ENCODE results near the gene ITGA11.
A peak's percentile ranks its signal among the peaks of the same experiment; 100 is the strongest.

Gene ITGA11

DNA sequence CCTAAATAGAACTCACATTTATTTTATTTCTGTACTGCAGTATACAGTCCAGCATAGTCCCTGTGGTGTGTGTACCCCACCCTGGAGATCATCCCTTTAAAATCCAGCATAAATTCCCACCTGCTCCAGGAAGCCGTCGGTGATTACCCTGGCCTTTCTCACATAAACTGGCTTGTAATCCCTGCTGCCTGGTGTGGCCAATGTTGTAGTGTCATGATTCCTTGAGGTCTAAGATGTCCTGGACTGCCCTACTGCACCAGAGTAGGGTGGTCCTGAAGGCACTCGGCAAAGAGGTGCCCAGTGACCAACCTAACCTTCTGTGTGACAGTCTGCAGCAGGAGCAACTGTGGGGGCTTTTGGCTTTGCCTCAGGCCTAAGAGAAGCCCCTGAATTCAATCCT, 58.9 kb downstream of the ITGA11 start:
- no peak for DNase-seq (ENCODE audit: low spot score)

DNA sequence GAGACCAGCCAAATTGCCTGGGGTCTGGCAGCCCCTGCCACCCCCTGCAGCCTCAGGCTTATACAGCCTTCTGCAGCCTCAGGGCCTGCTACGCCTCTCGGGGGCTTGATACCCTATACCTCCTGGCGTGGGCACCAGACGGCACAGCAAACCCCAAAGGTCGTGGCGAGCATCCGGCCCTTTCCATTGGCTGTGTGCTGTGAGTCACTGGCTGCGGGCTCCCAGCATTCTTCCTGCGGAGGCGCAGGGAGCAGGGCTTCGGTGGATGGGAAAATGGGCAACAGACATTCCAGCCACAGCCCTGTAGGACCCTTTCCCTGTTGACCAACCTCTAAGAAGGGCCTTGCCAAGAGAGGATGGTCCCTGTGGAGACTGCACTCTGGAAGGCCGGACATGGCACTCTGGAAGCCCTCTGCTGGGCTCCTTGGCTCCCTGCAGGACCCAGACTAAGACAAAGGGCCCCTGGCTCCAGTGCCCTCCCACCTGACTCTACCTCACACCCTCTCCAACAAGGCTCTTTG, 59.6 kb downstream of the ITGA11 start:
- DNase-seq (ENCODE audit: low spot score): no peak

DNA sequence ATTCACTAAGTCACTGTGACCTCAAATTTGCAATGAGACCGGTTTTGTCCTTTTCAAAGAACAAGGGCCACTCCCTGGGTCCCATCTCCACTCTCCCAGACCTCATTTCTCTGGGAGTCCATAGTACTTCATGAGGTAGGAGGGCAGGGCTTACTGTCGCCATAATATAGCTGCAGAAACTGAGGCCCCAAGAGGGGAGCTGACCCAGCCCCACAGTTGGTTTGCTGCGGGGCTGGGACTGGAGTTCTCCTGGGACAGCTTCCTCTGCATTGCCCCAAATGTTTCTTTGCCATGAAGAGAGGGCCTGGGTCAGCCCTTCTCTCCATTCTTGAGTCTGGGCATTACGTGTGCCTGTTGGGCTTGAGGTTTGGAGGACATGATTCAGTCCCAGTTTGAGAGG, 60.1 kb downstream of the ITGA11 start:
- DNase-seq (ENCODE audit: low spot score): no peak

DNA sequence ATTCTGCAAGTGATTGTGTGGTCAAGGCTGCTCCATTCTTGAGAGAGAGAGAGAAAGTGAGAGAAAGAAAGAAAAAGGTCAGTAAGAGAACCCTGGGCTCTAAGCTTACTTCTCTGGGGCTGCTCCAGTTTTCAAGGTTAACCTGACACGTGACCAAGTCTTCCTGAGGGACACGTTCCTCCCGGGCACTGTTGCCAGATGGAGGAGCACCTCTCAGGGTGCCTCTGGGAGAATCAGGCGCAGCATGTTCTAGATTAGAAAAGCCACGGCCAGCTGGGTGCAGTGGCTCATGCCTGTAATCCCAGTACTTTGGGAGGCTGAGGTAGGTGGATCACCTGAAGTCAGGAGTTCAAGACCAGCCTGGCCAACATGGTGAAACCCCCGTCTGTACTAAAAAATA, 60.8 kb downstream of the ITGA11 start:
- no peak for DNase-seq (ENCODE audit: low spot score)

DNA sequence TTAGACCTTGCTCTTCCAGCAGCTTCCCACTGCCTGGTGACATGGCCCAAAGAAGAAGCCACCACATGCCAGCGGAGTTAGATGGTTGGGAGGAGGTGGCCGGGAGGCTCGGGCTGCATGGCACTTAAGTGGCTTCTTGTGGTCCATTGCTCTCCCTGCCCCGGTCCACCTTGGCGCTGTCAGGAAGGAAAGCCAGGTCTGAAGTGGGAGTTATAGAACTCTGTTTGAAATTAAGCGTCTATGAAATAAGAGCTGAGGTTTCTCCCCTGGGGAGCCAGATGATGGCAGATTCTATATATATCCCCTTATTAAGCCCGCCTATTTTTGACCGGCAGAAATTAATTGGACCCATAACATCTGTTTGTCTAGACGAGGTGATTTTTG, 61.2 kb downstream of the ITGA11 start:
- DNase-seq (ENCODE audit: low spot score): no peak

DNA sequence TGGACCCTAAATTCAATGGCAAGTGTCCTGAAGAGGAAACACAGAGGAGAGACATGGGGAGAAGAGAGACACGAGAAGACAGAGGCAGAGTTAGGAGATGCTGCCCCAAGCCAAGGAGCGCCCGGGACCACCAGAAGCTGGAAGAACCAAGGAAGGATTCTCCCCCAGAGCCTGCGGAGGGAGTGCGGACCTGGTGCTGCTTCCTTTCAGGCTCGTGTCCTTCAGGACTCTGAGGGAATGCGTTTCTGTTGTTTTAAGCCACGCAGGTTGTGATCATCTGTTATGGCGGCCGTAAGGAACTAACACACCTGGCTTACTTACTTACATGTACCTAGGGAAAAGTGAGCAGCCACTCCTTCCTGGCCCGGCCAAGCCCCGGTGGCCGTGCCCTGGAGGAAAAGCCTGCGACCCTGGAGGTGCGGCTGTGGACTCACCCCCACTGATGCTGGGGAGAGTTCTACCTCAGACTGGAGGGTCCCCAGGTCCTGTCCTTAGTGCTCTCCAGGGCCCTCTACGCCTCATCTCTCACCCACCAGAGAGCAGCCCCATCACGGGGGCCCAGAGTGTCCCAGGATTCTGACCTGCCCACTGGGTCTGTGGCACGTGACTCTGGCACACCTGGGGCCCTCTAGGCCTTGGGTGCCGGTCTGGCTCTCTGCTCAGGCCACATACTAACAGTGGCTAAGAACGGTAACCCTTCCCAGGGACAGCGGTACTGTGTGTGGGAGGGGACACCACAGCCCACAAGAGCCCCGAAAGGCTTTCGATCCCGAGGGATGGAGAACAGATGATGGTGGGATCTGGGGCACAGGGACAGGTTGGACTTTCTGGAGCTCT, 61.8 kb downstream of the ITGA11 start:
- DNase-seq (ENCODE audit: low spot score): no peak

DNA sequence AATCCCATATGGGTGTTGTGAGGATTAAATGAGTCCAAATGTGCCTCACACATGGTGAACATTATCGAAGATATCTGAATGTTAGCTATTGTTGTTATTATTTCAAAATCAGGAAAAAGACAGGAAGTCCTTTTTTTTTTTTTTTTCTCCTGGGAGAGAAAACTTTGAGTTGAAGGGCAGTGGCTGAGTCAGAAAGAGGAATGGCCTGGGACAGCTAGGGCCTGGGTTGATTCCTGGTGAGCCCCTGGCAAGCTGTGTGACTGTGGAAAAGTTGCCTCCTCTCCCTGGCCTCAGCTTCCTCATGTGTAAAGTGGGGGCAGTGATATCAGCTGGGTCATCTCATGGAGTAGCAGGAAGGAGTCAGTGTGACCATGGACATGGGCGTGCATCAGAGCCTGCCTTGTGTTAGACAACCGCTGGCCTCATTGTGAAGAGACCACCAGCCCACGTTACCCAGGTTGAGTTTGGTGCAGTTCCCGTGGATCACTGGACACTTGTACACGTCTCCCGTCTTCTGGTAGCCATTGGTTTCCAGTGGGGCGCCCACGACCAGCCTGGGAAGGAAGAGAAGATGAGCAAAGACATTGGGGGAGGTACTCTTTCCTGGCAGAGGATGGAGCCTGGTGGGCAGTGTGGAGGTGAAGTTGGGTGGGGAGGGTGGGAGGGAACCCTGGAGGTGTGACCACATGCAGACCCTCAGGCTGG, 63.1 kb downstream of the ITGA11 start:
- DNase-seq (ENCODE audit: low spot score): no peak

DNA sequence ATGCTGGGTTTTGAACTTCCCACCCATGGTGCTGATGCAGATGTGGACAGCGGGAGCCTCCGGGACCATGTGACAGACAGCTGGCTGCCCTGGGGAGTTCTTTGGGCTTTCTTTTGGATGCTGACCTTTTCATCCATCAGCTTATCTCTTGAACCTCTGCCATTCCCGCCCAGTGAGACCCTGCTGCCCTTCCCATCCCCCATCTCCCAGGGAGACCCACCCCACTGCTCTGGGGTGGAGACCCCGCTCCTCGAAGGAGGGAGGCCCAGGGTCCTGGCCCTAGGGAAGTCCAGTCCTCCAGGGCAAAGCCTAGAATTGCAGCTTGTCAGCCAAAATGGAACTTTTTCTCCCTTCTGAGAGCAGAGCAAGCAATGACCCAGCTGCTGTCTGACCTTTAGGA, 64.0 kb downstream of the ITGA11 start:
- DNase-seq (ENCODE audit: low spot score): no peak

DNA sequence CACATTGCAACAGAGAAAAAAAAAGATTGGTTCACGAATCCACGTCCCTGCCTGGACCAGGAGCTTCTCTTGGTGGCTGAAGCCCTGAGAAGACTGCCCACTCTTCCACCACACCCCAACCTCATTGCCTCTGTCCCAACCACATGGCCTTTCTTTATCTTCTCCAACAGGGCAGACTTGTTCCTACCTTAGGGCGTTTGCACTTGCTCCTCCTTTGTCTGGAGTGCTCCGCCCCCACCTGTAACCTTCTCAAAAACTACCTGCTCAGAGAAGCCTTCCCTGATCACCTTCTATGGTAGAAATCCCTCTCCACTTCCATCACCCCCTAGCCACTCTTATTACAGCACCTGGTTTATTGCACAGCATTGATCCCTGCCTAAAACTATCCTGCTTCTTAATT, 64.7 kb downstream of the ITGA11 start:
- no peak for DNase-seq (ENCODE audit: low spot score)

DNA sequence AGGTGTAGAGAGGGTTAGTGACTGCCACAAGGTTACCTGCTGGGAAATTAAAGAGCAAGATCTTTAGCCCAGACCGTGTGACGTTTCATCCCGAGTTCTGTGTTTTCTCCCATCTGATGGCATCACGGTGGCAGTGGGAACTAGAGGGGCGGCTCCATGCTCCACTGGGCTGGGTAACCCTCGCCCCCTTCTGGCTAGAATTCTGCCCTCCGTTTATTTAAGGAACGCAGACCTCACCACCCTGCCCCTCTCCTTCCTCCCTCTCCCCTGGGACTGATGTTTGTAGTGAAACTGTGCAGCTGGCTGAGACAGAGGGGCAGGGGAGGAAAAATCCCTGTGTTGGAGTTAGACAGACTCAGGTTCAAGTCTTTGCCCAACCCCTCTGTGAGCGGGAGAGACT, 65.6 kb downstream of the ITGA11 start:
- DNase-seq (ENCODE audit: low spot score): no peak

DNA sequence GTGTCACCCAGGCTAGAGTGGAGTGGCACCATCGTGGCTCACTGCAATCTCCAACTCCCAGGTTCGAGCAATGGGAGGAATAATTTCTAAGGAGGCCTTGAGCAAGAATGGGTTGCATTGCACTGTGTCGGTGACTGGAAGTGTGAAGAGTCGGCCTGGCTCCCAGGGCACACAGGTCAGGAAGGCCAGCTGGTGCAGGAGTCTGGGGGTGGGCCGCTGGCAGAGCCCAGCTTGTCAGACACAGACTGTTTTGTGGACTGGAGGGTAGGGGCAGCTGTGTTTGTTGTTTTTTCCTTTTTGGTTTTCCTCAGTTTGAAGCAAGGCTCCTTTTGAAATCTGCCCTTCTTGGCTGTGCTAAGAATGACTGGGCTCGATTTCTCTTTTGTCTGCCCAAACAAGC, 66.2 kb downstream of the ITGA11 start:
- no peak for DNase-seq (ENCODE audit: low spot score)

DNA sequence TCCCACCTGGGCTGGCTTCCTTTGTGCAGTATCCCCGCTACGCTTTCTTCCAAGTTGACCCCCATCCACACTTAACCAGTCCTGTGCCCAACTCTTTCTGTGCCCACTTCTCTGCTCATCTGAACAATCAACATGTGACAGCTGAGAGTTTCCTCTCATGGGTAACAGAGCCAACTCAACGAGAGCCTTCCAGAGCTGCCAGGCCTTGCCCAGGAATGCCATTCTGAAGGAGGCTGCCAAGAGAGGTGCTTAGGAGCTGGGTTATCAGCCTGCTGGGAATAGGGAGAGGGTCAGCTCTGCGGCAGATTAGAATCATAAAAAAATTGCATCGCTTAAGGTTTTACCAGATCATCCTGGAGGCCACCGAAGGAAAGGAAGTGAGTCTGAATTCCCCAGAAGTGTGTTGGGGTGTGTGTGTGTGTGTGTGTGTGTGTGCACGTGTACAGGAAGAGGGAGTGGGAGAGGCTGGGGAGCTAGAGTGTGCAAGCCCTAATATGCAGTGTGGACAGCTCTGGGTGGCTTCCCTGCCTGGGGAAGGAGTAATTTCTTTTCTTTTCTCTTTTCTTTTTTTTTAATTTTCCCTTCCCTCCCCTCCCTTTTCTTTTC, 66.7 kb downstream of the ITGA11 start:
- no peak for DNase-seq (ENCODE audit: low spot score)

DNA sequence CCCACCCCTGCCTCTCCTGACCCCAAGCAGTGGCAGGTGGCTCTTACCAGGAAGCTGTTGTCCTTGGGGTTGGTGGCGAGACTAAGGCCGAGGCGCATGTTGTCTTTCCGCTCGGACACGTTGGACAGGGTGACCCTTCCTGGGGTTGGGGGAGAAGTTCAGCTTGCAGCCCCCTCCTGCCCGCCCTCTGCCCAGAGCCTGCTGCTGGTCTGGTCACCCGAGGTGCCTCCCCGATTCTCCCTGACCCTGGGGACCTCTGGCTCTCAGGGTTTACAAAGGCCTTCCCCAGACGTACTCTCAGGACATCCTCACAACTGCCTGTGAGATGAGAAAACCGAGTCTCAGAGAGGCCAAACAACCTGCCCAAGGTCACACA, 67.3 kb downstream of the ITGA11 start:
- no peak for DNase-seq (ENCODE audit: low spot score)

DNA sequence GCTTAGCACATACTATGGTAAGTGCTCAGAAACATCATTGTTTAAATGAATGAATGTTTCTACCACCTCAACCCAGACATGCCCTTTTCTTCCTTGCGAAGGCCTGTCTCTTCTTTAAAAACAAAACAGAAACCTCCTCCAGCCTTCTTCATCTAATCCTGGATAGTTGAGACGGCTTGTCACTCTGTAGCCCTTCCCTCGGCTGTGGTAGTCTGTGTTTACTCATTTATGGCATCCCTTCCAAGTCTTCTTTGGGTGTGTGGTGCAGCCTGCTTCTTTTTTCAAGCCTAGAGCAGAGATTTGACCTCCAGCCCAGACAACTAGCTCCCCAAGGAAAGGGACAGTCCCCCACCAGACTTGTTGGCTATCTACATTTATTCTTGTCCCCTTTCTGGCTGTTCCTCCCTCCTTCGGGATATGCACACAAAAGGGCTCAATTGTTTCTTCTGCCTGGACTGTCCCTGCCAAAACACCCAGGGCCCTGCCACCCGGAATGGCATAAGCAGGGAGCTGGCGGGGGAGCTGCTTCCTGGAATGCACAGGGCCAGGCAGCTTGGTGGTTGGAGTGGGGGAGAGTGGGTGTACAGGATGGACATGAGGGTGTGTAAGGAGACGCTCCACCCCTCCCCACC, 67.8 kb downstream of the ITGA11 start:
- peak; percentile 51 for DNase-seq (ENCODE audit: low spot score)

DNA sequence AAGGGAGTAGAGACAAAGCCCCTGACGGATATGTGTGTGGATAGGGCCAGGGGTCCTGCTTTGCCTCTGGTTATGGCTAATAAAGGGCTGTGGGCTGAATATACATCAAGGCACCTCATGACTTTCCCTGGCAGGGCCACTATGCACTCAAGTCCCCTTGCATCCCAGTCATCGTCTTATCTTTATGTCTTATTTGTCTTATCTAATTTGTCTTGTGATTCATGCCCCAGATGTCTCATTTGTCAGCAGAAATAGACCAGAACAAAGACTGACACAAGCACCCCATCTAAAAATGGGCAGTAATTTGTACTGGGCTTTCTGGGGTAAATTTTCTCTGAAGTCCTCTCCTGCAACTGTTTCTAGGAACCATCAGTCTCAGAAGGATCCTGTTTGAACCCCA, 68.6 kb downstream of the ITGA11 start:
- no peak for DNase-seq (ENCODE audit: low spot score)

DNA sequence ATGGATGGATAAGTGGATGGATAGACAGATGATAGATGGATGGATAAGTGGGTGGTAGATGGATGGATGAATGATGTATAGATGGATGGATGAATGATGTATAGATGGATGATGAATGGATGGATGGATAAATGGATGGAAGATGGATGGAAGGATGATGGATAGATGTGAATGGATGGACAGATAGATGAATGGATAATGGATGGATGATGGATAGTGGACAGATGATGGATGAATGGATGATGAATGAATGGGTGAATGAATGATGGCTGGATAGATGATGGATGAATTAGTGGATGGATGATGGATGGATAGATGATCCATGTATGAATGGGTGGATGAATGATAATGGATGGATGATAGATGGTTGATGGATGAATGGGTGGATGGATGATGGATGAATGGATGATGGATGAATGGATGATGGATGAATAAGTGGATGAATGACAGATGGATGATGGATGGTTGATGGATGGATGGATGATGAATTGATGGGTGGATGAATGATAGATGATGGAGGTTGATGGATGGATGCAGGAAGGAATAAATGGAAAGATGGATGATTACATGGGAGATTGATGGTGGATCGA, 69.3 kb downstream of the ITGA11 start:
- no peak for DNase-seq (ENCODE audit: low spot score)

DNA sequence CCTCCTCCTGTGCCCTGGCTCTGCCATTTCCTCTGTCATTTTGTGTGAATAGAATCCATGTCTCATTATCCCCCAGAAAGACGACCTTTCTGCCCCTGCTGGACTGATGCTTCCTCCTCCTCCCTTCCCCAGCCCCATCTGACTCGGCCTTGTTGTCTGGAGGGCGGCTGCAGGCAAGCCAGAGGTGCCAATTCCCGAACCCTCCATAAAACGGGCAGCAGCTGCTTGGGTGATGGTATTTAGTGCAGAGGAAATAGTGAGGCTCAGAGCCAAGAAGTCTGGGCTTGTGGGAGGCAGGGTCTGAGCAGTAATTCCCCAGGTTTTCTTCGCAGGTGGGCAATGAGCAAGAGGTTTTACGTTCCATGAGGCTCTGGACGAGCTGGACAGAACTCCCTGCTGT, 71.2 kb downstream of the ITGA11 start:
- no peak for DNase-seq (ENCODE audit: low spot score)

DNA sequence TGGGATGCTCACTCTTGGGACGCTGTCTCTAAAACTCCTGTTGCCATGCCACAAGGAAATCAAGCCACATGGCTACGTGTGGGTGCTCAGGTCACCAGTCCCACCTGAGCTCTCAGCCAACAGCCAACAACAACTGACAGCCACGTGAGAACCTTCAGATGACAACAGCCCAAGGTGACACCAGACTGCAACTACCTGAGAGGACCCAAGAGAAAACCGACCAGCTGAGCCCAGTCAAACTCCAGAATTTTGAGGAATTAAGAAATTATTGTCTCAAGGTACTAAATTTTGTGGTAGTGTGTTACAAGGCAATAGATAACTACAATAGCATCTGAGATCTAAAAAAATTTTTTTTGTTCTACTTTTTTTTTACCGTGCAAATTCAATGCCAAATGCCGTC, 75.2 kb downstream of the ITGA11 start:
- DNase-seq (ENCODE audit: low spot score): no peak

DNA sequence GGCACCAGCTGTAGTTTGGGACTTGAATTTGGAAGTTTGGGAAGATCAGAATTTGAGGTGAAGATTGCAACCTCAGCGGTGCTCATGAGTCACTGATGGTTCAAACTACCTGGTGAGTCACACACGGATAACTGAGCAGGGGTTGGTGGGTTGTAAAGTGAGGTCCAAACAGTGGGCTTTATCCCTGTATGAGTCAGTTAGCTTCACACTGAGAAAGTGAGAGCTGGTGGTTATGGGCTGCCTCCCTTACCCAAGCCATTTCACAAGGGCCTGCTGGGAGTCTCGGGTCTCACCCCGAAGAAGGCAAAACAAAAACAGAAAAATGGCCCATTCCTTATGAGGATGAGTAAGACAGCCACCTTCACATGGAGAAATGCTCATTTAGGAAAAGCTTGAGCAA, 77.0 kb downstream of the ITGA11 start:
- DNase-seq (ENCODE audit: low spot score): no peak

DNA sequence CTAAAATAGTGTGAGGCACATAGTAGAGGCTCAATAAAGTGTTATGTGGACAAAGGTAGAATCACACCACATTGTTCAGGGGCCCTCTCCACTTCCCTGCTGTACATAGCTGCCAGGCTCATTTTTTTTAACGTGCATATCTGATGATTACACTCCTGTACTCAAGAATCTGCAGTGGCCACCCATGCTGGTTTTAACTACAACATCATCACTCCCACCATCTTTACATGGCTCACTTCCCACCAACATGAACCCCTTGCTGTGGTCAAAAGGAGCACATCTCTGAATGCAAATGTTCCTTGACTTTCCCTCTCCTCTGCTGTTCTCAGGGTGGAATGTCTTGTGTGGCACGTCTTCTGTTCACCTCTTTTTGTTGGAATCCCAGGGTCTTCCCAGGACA, 77.7 kb downstream of the ITGA11 start:
- DNase-seq (ENCODE audit: low spot score): no peak

DNA sequence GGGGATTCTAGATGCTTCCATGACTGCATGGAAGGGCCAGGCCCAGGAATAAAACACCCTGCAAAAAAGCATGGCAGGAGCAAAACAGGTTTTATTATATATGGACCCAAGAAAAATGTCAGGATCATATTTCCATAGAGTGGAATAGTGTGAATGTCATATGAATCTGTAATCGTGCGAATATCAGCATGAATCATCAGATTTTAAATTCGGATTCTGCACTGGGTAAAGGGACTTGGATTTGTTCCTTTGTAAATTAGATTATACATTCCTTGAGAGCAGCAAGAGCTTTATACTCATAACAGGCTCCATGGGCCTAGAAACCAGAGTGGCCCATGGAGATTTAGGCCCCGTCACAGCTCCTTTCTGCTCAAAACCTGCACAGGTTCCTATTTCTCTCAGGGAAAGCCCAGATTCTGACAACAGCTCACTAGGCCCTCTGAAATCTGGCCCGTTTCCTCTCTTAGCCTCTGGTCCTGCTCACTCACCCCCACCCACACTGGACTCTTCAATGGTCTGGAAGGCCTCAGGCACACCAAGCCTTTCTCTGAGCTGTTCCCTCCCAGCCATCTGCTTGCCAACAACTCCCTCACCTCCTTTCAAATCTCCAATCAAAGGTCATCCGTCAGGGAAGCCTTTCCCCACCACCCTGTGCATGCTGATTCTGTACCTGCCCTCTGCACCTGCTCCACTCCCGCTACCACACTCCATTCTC, 78.4 kb downstream of the ITGA11 start:
- DNase-seq (ENCODE audit: low spot score): no peak
